LNCaP clone FGC (cell line): ENCODE measurements around the gene TNNT2.

ENCODE experiments used
- DNase-seq: peaks from one replicate; pipeline ENCODE4 v3.0.0-alpha.2; 2011; ENCODE audit warnings: low read depth
- H3K4me3 ChIP-seq: 2 replicates; pipeline ENCODE4 v1.5.1; 2011; ENCODE audit warnings: mild to moderate bottlenecking, low read depth, low read length, control low read depth
- CTCF ChIP-seq: IDR thresholded peaks from 2 replicates; pipeline ENCODE4 v1.5.1; 2012; ENCODE audit warnings: mild to moderate bottlenecking; ENCODE audit not compliant: control insufficient read depth, insufficient read depth; ENCODE audit errors: extremely low read depth

TNNT2 gene

GRCh38 chr1:201379733-201380242 is 2.3 kb upstream of the TNNT2 start:
- no peak overlapping the region for H3K4me3 ChIP-seq
- TF ChIP-seq CTCF: no peak
- no peak for DNase-seq

GRCh38 chr1:201378804-201379203 is 1.3 kb upstream of the TNNT2 start:
- TF ChIP-seq CTCF: no peak
- DNase-seq: no peak
- no peak overlapping the region for H3K4me3 ChIP-seq

- no peak for DNase-seq
- no peak overlapping the region for H3K4me3 ChIP-seq
- no peak for TF ChIP-seq CTCF
These were observed 761 bp downstream of the TNNT2 start for GRCh38 chr1:201376464-201377374.

- no peak for DNase-seq
- TF ChIP-seq CTCF: no peak
- no peak overlapping the region for H3K4me3 ChIP-seq
These were observed 1.4 kb downstream of the TNNT2 start for GRCh38 chr1:201376107-201376463.

GRCh38 chr1:201375169-201375568 is 2.3 kb downstream of the TNNT2 start:
- TF ChIP-seq CTCF: peak; percentile 23; the same call in 1 of the 2 replicates
- no peak for DNase-seq
- H3K4me3 ChIP-seq: no peak overlapping the region

GRCh38 chr1:201374364-201374763 is 3.1 kb downstream of the TNNT2 start:
- no peak for TF ChIP-seq CTCF
- DNase-seq: no peak
- H3K4me3 ChIP-seq: no peak overlapping the region
